Left forelimb (tissue), 1 donor: ENCODE data around the gene FBLIM1.

Experiments used
- DNase-seq: peaks from one replicate; pipeline ENCODE4 v3.0.0-alpha.2; 2018; ENCODE audit warnings: low spot score

The FBLIM1 gene, protein sequence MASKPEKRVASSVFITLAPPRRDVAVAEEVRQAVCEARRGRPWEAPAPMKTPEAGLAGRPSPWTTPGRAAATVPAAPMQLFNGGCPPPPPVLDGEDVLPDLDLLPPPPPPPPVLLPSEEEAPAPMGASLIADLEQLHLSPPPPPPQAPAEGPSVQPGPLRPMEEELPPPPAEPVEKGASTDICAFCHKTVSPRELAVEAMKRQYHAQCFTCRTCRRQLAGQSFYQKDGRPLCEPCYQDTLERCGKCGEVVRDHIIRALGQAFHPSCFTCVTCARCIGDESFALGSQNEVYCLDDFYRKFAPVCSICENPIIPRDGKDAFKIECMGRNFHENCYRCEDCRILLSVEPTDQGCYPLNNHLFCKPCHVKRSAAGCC

DNA sequence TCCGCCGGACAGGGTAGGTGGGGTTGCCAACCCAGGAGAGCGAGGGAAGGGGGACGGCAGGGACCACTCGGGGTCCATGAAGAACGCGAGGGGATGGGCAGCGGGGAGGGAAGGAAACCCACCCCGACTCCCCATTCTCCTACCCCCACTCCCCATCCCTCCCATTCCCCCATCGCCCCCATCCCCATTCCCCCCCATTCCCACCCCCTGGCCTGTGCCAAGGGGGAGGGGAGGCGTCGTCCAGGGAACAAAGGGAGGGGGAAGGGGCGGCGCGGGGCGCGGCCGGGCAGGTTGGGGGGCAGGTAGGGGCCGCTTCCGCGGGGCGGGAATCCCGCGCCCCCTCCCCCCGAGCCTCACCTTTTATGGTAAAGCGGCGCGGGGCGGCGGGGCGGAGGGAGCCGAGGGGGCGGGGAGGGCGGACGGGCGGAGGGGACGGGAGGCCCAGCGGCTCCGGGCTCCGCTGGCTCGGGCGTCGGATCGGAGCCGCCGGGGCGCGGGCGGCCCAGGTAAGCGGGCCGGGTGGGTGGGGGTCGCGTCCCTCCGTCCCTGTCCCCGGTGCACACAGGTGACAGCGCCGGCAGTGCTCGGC, at the start of gene FBLIM1:
Gene FBLIM1, plus strand, starts transcription at position 453 of the 589 bp plus-strand sequence. CDS start 6,189 bp downstream, outside the sequence.
- no peak for DNase-seq

DNA sequence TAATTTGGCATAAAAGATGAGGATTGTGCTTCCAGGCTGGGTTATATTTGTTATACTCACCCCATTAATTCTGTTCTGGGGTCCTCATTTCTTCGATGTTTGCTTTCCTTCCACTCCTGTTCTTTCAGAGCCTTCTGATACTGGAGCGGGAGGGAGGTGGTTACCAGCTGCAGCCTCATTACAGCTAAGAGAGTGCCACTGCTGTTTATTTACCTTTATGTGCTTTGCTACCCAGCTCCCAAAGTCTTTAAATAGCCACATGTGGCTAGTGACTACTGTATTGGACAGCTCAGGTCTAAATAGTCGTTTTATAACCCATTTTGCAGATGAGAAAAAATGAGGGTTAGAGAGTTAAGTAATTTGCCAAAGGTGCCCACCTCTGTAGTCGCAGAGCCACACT, 49.4 kb upstream of the FBLIM1 start:
- no peak for DNase-seq

DNA sequence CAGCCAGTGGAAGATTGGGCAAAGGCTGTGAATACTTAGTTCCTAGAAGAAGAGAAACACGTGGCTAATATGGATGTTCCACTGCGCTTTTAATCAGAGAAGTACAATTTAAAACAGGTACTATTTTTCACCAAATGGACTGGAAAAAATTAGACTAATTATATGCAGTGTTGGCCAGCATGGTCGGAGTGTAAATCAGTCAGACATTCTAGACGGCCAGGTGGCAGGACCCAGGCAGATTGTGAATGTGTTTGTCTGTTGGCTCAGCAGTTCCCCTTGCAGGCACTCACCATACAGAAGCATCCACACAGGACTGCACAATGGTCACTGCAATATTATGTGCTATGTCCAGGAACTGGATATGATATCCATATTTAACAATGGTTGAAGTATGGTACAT, 46.4 kb upstream of the FBLIM1 start:
- no peak for DNase-seq

DNA sequence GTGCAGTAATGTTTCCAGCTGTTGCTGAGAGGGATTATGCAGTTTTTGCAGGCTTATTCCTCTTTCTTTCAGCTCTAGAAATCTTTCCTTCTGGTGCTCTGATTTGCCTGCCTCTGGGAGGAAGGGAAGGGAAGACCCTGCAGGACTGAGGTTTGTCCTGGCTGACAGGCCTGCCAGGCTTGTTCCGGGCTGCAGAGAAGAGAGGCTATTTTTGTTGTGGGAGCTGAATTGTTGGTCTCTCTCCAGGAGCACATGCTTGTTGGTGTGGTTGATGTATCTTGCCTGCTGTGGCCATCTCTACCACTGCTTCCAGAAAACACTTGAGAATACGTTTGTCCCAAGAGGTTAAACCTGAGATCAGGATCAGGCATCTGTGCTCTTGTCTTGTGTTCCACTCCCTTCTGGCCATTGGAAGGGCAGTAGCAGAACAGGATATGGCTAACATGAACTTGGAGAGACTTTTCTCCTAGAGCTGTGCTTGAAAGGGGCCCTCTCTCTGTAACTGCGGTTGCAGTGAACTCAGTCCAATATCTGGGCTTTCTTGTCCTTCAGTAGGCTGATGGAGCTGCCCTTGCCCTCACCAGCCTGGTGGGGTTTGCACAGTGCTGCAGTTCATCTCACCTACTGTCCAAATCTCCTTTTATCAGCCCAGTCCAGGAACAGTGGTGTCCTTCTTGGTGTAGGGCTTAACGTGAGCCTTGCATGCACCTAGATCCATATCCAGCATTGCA, 44.0 kb upstream of the FBLIM1 start:
- DNase-seq = no peak

DNA sequence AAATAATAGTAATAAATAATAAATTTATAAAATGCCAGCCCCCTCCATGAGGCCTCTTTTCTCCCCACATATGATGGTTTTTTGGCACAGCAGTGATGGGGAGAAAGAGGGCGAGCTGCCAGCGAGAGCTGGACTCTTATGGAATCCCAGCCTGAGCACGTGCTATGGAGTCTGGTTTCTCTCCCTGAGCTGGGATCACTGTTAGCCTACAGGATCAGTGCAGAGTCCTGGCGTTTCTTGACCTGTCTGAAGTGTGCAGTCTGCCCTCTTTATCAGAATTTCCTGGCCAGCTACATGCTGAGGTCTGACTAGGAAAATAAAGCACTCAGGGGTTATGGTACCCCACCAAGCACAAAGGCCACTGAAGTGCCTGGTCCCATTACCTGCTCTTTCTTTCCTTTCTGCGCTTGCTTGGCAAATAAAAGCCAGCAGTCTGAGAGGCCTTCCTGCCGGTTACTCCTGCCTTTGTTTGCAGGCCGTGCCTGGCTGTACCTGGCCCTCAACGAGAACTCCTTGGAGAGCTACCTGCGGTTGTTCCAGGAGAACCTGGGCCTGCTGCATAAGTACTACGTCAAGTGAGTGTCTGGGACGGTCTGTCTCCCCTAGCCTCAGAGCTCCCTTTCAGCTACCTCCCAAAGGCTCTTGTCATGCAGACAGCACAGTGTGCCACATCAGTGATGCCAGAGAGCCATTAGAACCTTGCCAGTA, 41.0 kb upstream of the FBLIM1 start:
- DNase-seq = no peak

DNA sequence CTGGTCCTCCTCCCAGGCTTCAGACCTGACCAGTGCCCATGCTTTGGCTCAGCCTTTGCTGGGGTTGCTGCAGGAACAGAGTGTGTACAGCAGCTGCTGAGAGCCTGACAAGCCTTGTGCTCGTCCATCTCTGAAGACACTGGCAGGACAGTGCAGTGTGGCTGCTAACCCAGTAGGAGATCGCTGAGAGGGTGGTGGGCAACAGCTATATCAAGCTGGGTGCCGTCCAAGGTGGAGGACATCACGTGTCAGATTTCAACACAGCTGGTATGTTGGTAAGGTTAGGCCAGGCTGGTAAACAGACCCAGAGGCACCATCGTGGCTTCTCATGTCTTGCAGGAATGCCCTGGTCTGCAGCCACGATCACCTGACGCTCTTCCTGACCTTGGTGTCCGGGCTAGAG, 40.4 kb upstream of the FBLIM1 start:
- DNase-seq = no peak

DNA sequence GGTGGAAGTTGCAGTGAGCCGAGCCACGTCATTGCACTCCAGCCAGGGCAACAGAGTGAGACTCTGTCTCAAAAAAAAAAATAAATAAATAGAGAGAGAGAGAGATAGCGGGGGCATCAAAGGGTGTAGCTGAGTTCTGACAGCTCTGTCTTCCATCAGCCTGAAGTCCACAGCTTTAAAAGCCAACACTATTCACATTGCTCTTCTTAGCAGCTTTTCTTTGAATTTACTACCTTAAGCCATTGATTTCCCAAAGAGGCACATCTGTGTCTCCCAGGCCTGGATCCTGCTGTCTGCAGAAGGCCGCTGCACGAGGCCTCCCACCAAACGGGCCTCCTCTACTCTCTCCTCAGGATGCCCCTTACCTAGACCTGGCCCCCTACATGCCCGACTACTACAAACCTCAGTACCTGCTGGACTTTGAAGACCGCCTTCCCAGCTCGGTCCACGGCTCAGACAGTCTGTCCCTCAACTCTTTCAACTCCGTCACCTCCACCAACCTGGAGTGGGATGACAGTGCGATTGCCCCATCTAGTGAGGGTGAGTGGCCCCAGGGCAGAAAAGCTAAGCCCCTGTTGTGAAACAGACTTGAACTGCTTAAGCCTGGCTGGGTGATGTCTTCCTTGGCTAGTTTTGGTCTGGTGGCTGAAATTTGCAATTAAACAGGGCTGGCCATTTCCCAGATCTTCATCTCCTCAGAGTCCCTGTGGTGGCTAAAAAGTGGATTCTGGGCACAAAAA, 39.0 kb upstream of the FBLIM1 start:
- no peak for DNase-seq

DNA sequence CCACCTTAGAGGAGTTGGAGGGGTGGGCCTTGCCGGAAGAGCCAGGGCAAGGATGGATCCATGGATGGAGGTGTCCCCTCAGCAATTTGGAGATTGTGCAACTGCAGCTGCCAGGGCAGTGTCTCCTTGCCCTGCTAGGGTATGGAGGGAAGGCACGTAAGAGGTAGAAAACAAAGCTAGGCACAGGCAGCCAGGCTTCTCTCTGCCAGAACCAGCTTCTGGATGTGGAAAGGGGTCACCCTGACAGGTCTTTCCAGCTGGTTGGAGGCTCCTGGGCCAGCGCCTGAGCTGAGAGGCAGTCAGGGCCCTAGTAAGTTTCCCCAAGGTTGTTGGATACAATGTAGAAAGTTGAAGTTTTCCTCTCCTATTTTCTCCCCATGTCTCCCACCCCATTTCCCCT, 37.7 kb upstream of the FBLIM1 start:
- no peak for DNase-seq

DNA sequence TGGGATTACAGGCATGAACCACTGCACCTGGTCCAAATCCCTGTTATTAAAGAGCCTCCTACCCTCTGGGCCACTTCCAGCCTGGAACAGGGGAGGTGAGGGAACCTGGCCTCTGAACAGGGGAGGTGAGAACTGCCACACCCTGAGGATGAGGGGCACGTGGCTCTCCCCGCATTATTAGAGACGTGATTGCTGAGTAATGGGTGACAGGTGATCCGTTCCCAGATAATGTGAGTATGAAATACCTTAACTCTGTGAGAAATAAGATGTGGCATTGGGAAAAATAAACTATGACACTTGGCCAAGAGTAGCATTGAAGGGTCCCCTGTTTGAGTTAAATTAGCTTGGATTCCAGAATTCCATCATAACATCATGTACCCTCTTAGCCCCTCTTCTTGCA, 36.2 kb upstream of the FBLIM1 start:
- DNase-seq = no peak

DNA sequence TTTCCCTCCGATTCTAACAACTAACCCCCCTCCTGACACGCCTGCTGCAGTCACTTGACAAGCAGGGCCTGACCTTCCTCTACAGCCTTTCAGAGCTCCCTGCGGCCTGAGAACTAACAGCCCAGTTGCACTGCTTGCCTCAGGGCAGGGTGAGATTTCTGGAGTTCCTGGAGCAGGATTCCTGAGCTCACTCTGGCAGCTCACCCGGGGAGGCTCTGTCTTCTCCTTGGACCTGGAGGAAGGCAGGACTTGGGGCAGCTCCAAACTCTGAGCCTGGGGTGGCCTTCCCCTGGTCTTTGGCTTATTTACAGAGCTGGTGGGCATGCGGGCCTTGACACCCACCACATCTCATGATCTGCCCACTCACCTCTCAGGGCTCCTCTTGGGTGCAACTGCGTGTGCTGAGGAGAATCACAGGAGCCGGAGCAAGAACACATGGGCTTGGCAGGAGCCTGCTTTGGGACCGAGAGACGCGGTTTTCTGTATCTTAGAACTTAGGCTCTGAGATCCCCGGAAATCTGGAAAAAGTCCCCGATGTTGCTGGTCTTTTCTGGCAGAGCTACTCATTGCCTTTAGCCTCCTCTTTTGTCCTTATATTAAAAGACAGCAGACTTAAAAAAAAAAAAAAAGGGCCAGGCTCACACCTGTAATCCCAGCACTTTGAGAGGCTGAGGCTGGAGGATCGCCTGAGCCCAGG, 35.6 kb upstream of the FBLIM1 start:
- DNase-seq = no peak

DNA sequence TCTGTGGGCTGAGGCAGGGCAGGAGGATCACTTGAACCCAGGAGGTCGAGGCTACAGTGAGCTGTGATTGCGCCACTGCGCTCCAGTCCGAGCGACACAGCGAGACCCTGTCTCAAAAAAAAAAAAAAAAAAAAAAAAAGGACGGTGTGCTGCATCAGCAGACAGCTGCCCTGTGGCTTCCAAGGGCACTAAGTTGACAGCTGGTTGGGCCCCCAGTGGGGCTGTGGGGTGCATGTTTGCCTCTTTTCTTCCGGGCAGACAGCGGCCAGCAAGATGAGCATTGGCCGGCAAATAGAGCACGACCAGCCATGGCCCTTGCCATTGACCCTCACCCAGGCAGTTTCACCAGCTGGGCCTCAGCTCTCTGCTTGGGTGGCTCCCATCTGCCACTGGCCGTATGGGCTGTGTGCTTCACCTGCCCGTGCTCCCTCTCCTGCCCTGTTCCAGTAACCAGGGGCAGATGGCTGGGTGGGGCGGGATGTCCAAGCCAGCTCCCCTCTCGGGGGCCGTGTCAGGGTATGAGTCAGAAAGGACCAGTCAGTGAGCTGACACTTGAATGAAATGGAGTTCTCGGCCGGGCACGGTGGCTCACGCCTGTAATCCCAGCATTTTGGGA, 34.9 kb upstream of the FBLIM1 start:
- DNase-seq = no peak

DNA sequence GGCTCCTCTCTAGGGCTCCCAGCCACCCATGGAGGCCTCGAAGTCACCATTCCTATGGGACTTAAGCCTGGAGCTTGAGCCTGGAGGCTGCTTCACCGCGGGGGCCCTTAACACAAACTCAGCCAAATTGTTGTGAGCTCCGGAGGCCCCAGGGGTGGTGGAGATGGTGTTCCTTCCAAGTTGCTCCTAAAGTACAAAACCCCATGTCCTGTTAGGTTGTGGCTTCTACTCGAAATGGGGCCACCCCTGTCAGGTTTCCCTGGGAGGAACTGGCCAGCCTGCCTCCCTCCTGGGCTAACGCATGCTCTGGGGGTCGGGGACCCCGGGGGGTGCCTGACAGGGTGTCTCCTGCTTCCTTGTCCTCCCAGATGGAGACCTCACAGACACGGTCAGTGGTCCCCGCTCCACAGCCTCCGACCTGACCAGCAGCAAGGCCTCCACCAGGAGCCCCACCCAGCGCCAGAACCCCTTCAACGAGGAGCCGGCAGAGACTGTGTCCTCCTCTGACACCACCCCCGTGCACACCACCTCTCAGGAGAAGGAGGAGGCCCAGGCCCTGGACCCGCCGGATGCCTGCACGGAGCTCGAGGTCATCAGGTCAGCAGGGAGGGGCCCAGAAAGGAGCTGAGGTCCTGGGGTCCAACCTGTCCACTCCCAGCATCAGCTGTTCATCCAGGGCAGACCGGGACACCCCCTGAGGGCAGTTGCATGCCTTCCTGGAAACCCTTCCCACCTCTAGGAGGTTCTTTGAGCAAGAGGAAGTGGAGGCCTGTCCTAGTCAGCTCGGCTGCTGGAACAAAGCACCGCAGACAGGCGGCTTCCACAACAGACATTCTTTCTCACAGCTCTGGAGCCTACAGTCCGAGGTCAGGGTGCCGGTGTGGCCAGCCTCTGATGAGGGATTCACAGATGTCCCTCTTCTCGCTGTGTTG, 33.4 kb upstream of the FBLIM1 start:
- no peak for DNase-seq

DNA sequence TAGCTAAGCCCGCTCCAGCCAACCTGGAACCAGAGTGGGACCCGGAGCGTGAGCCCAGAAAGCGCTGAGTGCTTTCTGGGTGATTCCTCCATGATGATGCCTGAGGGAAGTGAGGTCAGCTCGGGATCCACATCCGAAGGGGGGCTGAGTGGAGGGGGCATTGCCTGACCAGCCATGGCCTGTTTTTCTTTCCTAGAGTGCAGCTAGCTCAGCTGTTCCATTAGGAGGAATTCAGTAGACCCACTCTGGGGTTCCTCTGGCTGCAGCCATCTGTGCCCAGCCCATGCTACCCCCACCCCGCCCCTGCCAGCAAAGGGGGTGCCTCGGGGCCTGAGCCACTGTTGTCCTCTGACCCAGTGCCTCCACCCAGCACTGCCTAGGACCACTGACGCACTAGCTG, 32.1 kb upstream of the FBLIM1 start:
- DNase-seq = no peak

DNA sequence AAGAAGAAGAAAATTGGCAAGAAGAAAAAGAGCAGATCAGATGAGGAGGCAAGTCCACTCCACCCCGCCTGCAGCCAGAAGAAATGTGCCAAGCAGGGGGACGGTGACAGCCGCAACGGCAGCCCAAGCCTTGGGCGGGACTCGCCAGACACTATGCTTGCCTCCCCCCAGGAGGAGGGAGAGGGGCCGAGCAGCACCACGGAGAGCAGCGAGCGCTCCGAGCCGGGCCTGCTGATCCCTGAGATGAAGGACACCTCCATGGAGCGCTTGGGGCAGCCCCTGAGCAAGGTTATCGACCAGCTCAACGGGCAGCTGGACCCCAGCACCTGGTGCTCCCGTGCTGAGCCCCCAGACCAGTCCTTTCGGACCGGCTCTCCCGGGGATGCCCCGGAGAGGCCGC, 31.6 kb upstream of the FBLIM1 start:
- no peak for DNase-seq

DNA sequence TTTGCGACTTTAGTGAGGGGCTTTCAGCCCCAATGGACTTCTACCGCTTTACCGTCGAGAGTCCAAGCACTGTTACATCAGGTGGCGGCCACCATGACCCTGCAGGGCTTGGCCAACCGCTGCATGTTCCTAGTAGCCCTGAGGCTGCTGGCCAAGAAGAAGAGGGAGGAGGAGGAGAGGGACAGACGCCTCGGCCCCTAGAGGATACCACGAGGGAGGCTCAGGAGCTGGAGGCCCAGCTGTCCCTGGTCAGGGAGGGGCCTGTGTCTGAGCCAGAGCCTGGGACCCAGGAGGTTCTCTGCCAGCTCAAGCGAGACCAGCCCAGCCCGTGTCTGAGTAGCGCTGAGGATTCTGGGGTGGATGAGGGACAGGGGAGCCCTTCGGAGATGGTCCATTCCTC, 31.2 kb upstream of the FBLIM1 start:
- no peak for DNase-seq

DNA sequence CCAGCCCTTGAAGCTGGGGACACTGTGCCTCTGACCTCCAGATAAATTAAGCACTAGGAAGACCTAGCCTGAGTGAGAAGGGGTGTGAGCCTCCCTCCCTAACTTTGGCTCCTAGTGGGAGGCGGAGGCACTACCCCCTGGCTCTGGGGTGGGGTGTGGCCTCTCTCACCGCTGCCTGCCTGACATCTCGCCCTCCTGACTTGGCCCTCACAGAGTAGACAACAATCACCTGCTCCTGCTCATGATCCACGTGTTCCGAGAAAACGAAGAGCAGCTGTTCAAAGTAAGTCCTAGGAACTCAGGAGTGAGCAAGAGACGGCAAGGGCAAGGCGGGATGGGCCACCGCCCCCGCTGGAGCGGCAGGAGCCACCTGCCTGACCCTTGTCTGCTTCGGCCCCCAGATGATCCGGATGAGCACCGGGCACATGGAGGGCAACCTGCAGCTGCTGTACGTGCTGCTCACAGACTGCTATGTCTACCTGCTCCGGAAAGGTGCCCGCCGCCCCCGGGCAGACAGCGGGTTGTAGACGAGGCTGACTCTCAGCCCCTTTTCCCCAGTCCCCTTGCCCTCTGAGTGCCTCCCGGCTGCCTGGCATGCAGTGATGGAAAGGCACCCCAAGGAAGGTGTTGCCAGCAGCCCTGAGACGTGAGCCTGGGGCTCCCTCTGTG, 30.6 kb upstream of the FBLIM1 start:
- DNase-seq = no peak

DNA sequence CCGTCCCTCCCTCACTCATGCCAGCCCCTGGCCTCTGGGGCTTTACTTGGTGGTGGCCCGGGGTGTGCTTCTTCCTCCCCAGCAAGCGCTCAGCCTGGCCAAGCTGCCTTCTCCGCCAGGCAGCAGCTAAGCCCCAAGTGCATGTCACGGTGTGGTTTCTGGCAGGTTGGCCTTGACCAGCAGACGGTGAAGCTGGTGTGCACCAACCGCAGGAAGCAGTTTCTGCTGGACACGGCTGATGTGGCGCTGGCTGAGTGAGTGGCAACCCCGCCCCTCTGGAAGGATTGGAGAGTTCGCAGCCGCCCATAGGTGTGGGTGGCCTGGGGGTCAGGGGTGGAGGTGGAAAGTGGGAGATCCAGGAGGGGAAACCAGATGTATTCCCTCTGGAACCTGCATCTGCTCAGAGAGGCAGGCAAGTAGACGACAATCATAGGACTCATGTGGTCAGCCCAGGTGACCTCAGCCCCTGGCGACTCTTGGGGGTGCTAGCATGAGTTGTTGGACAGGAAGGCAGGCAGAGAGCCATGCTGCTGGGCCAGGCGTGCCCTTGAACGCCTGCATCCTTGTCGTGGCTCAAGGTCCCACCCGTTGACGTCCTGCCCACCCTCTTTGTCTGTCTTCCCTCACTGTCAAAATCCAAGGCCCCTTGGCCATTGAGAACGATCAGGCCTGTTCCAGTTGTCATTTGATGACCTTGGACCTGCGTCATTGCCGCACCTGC, 29.5 kb upstream of the FBLIM1 start:
- DNase-seq = no peak

DNA sequence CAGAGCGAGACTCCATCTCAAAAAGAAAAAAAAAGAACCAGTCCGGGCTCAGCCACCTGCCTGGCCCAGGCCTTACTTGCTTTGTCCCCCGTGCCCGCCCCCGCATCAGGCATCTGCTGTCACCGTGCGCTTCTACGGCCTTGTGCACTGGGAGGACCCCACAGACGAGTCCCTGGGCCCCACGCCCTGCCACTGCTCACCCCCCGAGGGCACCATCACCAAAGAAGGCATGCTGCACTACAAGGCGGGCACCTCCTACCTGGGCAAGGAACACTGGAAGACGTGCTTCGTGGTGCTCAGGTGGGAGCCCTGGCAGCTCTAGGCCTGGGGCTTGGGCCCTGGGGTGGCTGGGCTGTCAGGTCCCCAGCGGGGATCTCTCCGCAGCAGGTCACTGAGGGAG, 28.2 kb upstream of the FBLIM1 start:
- DNase-seq = no peak
